Cardiac fibroblast (primary cell): ENCODE results near the gene EID2B.

Experiments used
- DNase-seq, 2 donors: peaks; one replicate each; pipeline versions ENCODE4 v3.0.0 to v3.0.0-alpha.2; 2010; ENCODE audit warnings: low read depth in 2 of 2
- H3K4me3 ChIP-seq, 2 donors: replicated peaks in 1 of 2; 1 replicate in 1 of 2; 2 replicates in 1 of 2; pipeline ENCODE4 v1.5.1; 2011; ENCODE audit warnings: low read depth in 2 of 2, low read length in 2 of 2, mild to moderate bottlenecking in 2 of 2, moderate library complexity in 1 of 2
- TF ChIP-seq, protein P1 (sequence below): IDR thresholded peaks from one replicate; pipeline ENCODE4 v1.5.1; 2011; ENCODE audit warnings: low read depth, mild to moderate bottlenecking, low read length, inconsistent platforms

Gene EID2B

GRCh38 chr19:39557811-39558623 lies 25.4 kb upstream of the EID2B start:
- H3K4me3 ChIP-seq = no peak overlapping the region
- TF ChIP-seq, protein P1, sequence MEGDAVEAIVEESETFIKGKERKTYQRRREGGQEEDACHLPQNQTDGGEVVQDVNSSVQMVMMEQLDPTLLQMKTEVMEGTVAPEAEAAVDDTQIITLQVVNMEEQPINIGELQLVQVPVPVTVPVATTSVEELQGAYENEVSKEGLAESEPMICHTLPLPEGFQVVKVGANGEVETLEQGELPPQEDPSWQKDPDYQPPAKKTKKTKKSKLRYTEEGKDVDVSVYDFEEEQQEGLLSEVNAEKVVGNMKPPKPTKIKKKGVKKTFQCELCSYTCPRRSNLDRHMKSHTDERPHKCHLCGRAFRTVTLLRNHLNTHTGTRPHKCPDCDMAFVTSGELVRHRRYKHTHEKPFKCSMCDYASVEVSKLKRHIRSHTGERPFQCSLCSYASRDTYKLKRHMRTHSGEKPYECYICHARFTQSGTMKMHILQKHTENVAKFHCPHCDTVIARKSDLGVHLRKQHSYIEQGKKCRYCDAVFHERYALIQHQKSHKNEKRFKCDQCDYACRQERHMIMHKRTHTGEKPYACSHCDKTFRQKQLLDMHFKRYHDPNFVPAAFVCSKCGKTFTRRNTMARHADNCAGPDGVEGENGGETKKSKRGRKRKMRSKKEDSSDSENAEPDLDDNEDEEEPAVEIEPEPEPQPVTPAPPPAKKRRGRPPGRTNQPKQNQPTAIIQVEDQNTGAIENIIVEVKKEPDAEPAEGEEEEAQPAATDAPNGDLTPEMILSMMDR = no peak
- no peak for DNase-seq

- no peak for DNase-seq
- TF ChIP-seq, protein P1 = no peak
- H3K4me3 ChIP-seq = no peak overlapping the region
Measured at GRCh38 chr19:39555883-39556282, 23.2 kb upstream of the EID2B start.

GRCh38 chr19:39554701-39555311 lies 22.2 kb upstream of the EID2B start:
- TF ChIP-seq, protein P1 = no peak
- DNase-seq = no peak
- no peak overlapping the region for H3K4me3 ChIP-seq

DNA sequence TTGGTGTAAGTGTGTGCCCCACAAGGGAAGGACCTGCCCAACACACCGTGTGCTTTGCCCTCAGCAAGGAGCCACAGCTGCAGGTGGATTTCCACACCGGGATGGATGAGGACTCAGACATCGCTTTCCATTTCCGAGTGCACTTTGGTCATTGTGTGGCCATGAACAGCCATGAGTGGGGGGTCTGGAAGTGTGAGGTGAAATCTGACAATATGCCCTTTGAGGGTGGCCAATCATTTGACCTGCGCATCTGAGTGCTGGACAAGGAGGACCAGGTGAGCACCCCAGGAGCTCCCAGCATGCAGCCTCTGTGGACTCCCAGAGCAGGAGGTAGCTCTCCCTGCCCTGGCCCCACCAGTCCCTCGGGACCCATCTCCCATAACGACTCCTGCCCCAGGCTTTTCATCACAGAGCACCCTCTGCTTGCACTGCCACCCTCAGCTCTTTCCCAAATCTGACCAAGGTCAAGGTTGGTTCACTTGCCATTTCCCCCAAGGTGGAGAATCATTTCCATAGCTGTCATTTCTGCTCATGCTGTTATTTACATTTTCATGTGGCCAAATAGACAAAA lies 20.5 kb upstream of the EID2B start:
- TF ChIP-seq, protein P1 = no peak
- H3K4me3 ChIP-seq = no peak overlapping the region
- no peak for DNase-seq

- no peak for DNase-seq
- H3K4me3 ChIP-seq = no peak overlapping the region
- TF ChIP-seq, protein P1 = no peak
Measured at GRCh38 chr19:39550197-39550596, 17.5 kb upstream of the EID2B start.

DNA sequence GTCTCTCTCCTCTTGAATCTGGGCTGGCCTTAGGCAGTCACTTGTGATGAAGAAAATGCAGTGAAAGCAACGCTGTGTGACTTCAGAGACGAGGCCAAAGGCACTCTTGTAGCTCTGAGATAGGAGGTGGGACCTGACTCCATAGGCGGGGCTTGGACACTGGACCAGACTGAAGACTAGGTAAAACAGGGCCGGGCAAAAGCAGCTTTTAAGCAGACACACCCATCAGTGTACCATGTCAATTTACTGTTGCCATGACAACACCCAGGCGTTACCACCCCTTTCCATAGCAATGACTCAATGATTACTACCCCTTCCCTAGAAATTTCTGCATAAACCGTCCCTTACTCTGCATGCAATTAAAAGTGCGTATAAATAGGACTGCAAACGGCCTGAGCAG lies 13.9 kb upstream of the EID2B start:
- no peak overlapping the region for H3K4me3 ChIP-seq
- TF ChIP-seq, protein P1 = no peak
- DNase-seq = no peak
